Superior temporal gyrus (tissue), 1 donor: Measurements from ENCODE around the gene SLC45A3.

Source experiments
- DNase-seq: peaks from one replicate; pipeline ENCODE4 v3.0.0-alpha.2; 2016; ENCODE audit errors: extremely low spot score

Gene SLC45A3

GRCh38 chr1:205700865-205701401 is 20.6 kb upstream of the SLC45A3 start:
- no peak for DNase-seq

GRCh38 chr1:205699416-205699815 is 19.1 kb upstream of the SLC45A3 start:
- DNase-seq = no peak

- no peak for DNase-seq
Measured at GRCh38 chr1:205698921-205699320, 18.6 kb upstream of the SLC45A3 start.

- no peak for DNase-seq
Measured at GRCh38 chr1:205693421-205693991, 13.2 kb upstream of the SLC45A3 start.

- no peak for DNase-seq
Measured at GRCh38 chr1:205692423-205692822, 12.1 kb upstream of the SLC45A3 start.

GRCh38 chr1:205690122-205690756 is 9.9 kb upstream of the SLC45A3 start:
- DNase-seq = no peak

- DNase-seq = no peak
Measured at GRCh38 chr1:205689479-205689878, 9.2 kb upstream of the SLC45A3 start.

GRCh38 chr1:205688171-205689080 is 8.1 kb upstream of the SLC45A3 start:
- DNase-seq = no peak

- no peak for DNase-seq
Measured at GRCh38 chr1:205687242-205687641, 6.9 kb upstream of the SLC45A3 start.

GRCh38 chr1:205681364-205681763 is 1.1 kb upstream of the SLC45A3 start:
- no peak for DNase-seq

GRCh38 chr1:205678286-205679111 is 1.8 kb downstream of the SLC45A3 start:
- no peak for DNase-seq

- peak; percentile 79 for DNase-seq
Measured at GRCh38 chr1:205677167-205677566, 3.1 kb downstream of the SLC45A3 start.

- DNase-seq = peak; percentile 89
Measured at GRCh38 chr1:205676597-205676996, 3.7 kb downstream of the SLC45A3 start.

GRCh38 chr1:205676002-205676401 is 4.3 kb downstream of the SLC45A3 start:
- no peak for DNase-seq

- no peak for DNase-seq
Measured at GRCh38 chr1:205675247-205675646, 5.1 kb downstream of the SLC45A3 start.

GRCh38 chr1:205672970-205673369 is 7.3 kb downstream of the SLC45A3 start:
- no peak for DNase-seq

GRCh38 chr1:205672395-205672889 is 7.9 kb downstream of the SLC45A3 start:
- no peak for DNase-seq

- no peak for DNase-seq
Measured at GRCh38 chr1:205670611-205671430, 9.5 kb downstream of the SLC45A3 start.

- DNase-seq = no peak
Measured at GRCh38 chr1:205670150-205670446, 10.2 kb downstream of the SLC45A3 start.

- DNase-seq = no peak
Measured at GRCh38 chr1:205669341-205670149, 10.8 kb downstream of the SLC45A3 start.
